GM23338 (cell line): ENCODE data around the gene OXCT1.

Experiments used
- EZH2phosphoT487 ChIP-seq: fragments of 200-600 bp; sonication (generic); IDR thresholded peaks from one replicate; pipeline ENCODE4 v1.8.1; 2018; ENCODE audit warnings: antibody characterized with exemption; ENCODE audit not compliant: unreplicated experiment
- POLR2AphosphoS5 ChIP-seq: IDR thresholded peaks from 2 replicates; pipeline ENCODE4 v1.6.1; 2016; ENCODE audit warnings: antibody characterized with exemption, low read depth
- REST ChIP-seq: IDR thresholded peaks from one replicate; pipeline ENCODE4 v1.6.1; 2018; ENCODE audit warnings: antibody characterized with exemption; ENCODE audit not compliant: unreplicated experiment
- TF ChIP-seq, protein P1 (sequence below), 2 experiments: fragments of 200-600 bp in 1 of 2; sonication (generic) in 1 of 2; conservative IDR thresholded peaks; 2 replicates each; pipeline versions ENCODE4 v1.5.1 to v1.6.1; 2016 to 2017; ENCODE audit warnings: antibody characterized with exemption in 2 of 2, low read depth in 2 of 2, mild to moderate bottlenecking in 2 of 2, moderate library complexity in 1 of 2
- TF ChIP-seq, protein P2 (sequence below): IDR thresholded peaks from 2 replicates; pipeline ENCODE4 v1.6.1; 2016; ENCODE audit warnings: antibody characterized with exemption

- TF ChIP-seq, protein P1, sequence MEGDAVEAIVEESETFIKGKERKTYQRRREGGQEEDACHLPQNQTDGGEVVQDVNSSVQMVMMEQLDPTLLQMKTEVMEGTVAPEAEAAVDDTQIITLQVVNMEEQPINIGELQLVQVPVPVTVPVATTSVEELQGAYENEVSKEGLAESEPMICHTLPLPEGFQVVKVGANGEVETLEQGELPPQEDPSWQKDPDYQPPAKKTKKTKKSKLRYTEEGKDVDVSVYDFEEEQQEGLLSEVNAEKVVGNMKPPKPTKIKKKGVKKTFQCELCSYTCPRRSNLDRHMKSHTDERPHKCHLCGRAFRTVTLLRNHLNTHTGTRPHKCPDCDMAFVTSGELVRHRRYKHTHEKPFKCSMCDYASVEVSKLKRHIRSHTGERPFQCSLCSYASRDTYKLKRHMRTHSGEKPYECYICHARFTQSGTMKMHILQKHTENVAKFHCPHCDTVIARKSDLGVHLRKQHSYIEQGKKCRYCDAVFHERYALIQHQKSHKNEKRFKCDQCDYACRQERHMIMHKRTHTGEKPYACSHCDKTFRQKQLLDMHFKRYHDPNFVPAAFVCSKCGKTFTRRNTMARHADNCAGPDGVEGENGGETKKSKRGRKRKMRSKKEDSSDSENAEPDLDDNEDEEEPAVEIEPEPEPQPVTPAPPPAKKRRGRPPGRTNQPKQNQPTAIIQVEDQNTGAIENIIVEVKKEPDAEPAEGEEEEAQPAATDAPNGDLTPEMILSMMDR (conservative IDR thresholded peaks at IDR 0.05; ENCODE audit: low read depth in 2 of 2): no peak
- no peak for TF ChIP-seq EZH2phosphoT487
- TF ChIP-seq, protein P2, sequence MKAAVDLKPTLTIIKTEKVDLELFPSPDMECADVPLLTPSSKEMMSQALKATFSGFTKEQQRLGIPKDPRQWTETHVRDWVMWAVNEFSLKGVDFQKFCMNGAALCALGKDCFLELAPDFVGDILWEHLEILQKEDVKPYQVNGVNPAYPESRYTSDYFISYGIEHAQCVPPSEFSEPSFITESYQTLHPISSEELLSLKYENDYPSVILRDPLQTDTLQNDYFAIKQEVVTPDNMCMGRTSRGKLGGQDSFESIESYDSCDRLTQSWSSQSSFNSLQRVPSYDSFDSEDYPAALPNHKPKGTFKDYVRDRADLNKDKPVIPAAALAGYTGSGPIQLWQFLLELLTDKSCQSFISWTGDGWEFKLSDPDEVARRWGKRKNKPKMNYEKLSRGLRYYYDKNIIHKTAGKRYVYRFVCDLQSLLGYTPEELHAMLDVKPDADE: no peak
- TF ChIP-seq REST: no peak
- no peak for TF ChIP-seq POLR2AphosphoS5
Observed at GRCh38 chr5:41857989-41858388, 12.2 kb downstream of the OXCT1 start.
